ENCODE results near the gene NRCAM. TPM values are rescaled to one million over a fixed set of nuclear protein-coding genes. Genes with fewer than 3 reads are reported as not detected.

Gene NRCAM
- total RNA-seq, 1 experiment from 2014 or later = 2.4 TPM

DNA sequence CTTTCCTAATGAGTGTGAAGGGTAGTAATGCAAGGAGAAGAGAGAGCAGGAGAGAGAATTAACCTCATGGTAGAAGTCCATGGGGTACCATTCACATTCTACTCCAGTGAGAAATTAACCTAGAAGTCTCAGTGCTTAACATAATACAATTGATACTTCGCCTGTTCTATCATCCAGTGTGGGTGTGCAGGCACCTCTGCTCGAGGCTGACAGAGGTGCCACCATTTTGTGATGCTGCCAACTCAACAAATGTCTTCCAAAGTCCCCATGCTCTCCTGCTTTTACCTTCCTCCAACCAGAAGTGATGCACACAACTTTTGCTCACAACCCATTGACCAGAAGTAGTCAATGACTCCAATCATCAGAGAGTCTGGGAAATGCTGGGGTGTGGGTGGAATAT is 207.8 kb downstream of the NRCAM start:
- no peak for DNase-seq (ENCODE audit: low spot score)

DNA sequence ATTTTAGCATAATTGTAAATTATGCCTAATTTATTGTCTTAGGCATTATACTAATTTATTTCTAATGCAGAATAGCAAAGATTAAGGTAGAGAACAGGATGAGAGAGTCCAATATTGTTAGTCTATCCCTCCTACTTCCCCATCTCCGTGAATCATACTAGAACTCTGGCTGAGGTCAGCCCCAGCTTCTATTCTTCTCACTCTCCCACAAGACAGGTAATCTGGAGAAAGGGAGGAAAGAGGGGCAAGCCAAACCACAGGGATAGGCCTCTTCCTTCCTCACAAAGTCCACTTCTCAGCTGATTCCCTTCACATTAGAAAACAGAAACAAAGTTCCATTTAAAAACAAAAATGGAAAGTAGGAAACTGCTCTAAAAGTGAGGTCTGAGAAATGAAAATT is 208.6 kb downstream of the NRCAM start:
- no peak for DNase-seq (ENCODE audit: low spot score)

DNA sequence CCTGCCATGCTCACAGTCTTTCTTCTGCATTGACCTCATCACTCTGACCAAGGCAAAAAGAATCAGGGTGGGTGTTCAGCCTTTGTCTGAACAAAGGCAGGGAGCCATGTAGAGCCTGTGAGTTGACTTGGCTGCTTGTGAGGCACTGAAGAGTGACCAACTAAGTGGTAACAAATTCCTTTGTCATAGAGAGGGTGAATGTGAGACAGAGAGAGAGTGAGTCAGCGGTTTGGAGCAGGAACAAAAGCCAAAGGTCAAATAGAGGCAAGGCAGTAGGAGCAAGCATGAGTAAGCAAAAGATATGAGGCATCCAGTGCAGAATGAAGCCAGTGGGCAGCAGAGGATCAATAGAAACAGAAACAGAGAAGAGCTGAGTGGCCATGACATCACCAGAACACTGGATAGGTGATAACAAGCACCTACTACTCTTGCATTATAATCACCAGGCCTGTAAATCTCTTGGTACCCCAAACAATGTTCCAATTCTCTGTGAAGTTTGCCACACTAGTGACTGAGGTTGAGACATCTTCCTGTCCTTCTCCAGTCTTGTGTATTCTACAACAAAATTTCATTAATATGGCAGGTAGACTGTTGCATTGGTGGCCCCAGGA is 209.9 kb downstream of the NRCAM start:
- peak; percentile 84 for DNase-seq (ENCODE audit: low spot score)

DNA sequence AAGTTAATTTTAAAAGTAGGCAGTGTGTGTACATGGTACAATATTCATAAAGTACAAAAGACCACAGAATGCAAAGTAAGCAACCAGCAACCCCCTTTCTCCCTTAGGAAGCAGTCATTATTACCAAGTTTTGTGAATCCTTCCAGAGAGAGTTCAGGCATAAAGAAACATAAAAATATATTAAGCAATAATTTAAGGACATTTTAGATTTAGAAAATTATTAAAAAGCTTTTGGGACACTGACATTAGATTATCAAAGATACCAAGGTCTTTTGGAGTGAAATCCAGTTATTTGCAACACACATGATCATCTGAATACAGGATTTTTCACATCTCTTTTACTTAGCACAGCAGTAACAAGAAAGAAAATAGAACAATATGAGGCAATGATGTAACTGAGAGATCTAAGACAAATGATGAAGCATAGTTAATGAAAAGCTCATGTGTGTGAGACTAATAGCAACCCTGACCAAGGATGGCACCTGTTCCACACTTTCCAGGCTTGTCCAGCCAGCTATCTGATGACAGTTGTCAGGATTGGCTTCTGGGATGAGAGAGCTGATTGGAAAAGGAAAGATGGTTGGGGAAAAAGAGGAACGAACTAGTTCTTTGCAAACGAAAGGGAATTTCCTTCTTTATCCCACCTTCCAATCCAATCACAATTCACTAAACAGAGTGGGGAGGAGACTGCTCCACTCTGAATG is 210.6 kb downstream of the NRCAM start:
- no peak for DNase-seq (ENCODE audit: low spot score)

DNA sequence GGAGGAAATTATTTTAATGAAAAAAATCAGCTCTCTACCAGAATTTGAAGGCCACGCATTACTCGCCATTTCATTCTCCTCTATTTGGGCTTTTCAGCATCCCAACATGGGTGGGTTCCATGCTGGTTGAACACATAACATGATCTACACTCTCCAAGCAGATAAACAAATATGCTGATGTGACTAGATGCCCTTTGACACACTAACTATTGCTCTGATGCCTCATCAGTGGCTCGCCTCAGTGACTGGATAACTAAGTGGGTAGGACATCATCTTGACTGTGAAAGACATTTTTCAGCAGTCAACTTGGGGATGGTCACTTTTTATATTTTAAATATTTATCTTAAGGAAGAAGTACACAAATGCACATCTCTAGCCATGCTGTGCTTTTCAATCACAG is 212.1 kb downstream of the NRCAM start:
- no peak for DNase-seq (ENCODE audit: low spot score)

DNA sequence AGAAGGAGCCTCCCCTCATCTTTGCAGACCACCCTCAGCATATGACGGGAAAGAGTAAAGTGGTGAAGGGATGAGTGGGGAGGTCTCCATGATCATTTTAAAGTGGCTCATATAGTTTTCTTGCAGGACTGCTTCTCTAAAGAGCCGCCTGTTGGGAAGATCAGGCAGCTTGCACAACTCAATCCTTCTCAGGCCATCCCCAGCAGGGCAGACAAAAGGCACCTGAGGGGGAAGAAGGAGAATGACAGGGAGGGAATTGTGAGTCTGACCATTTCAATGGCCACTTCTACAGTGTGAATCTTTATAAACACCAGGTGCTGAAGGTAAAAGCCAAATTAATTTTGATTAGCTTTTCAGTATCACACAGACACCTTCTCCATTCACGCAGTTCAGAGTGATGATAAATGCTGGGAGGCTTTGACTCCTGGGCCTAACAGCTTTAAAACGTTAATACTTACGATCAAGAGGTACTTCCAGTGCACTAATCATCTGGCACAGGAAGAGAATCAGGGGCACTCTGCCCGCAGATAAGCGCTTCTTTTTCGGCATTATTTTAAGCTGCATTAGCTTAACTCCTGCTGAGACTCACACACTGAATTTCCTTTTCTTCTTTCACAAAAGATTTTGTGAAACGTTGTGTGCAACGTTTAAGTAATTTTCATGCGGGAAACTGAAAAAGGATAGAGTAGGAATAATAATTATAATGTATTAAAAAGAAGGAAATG is 216.6 kb downstream of the NRCAM start:
- DNase-seq (ENCODE audit: low spot score) = no peak

DNA sequence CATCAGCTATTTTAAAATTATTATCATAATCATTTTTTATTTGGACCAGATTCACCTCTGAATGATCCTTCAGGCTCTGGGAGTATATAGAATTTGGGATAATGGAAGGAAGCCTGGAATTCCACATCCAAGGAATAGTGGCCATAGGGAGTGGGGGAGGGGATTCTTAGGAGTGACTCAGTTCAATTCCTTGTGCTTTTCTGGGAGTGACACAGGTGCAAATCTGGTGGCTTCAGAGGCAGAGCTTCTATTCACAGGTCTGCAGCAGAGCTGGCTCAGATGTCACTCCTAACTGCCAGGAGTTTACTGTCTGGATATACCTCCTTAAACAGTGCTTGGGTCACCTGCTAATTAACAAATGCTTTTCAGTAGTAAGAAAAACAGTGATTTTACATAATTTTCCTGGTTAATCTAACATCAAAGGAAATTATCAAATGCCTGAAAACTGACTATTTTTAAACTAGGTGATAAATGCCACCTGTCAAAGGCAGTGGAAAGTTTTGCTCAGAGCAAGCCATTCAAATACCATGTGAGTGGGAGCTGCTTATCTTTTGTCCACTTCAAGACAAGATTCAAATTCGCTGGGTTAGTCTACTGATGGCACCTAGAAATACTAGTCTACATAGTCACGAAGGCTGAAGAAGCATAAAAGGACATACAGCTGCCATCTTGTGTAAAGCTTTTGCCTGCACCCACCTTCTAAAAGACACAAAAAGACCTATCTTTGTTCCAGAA is 219.4 kb downstream of the NRCAM start:
- no peak for DNase-seq (ENCODE audit: low spot score)

DNA sequence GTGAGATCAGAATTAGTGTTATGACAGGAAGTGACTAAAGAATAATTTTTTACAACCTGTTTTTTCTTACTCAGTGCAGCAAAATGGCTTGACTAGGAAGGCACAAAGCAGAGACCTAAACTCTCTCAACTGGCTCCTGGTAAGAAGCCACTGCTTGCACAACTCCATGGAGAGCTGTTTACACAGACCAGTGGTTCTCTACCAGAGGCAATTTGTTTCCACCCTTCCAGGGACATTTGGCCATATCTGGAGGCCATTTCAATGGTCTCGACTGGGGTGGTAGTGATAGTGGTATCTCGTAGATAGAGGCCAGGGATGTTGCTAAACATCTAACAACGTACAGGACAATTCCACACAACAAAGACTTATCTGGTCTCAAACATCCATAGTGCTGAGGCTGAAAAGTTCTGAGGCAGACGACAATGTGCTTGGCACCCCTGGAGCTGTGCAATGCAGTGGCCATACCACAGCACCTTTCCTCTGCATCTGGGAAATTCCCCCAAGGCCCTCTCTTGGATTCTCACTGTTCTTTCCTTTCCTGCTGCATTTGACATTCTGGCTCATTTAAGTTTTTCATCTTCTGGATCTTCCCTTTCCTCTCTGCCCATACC is 220.7 kb downstream of the NRCAM start:
- DNase-seq (ENCODE audit: low spot score) = no peak

DNA sequence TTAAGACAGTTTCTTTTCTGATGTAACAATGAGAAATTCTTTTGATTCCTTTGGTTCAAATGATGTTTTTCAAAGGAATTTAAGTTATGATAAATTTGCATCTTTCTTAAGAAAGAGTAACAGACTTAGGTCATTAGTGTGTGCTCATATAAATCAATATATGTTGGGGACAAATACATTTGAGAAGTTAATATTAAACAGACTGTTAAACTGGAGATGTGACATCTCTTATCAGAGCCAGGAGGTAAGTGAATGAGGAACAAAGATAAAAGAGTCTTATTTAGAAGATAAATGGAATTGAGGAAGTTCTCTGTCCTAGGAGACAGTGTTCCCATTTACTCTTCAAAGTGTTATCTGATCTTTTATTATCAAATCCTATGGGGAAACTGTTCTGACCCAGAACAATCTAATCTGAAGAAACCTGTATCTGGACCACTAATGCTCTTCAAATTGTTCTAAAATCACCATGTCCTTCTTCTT is 221.2 kb downstream of the NRCAM start:
- no peak for DNase-seq (ENCODE audit: low spot score)

DNA sequence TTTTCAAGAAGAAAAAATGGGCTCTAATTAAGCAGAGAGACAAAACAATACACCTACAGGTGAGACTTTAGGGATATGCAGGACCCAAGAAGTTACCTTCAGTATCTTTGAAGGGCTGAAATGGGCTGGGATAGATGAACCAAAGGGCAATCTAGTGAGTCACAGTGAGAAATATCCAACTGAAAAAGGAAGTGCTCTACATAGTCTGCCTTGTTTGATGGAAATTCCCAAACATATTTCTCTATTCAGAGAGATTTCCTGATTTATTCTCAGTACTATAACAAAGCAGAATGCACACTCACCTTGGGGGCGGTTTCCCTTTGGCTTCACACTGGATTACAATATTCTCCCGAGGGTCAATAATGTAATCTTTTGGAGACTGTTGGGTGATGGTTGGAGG is 222.0 kb downstream of the NRCAM start:
- no peak for DNase-seq (ENCODE audit: low spot score)

DNA sequence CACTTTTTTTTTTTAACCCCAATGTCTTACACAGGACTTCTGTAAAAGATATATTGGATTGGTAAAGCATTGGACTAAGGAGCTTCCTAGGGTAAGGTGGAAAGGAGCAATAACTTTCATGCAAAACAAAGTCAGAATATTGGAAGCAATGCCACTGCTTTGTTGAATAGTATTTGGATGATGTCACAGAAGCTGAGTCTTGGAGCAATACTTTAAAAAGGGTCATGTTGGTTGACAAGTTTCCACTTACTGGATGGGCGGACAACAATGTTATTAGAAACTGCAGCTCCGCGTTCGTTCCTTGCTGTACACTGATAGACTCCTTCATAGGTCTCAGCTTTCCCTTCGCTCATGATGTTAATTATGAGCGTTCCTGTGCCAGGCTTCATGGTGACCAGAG is 224.2 kb downstream of the NRCAM start:
- no peak for DNase-seq (ENCODE audit: low spot score)

DNA sequence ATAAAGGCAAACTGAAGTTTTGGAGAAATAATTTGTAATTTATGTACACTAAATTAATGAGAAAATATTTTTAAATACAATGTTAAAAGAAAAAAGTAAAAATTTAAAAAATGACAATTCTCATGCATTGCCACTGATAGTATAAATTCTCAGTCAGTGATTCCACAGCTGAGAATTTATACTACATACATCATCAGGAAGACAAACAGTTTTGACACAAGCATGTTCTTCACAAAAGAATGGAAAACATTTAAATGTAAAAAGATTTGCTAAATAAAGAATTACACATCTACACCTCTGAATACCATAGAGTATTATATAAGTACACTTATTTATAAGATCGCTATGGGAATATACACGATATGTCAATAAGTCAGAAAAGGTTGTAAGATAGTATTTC is 225.0 kb downstream of the NRCAM start:
- no peak for DNase-seq (ENCODE audit: low spot score)

DNA sequence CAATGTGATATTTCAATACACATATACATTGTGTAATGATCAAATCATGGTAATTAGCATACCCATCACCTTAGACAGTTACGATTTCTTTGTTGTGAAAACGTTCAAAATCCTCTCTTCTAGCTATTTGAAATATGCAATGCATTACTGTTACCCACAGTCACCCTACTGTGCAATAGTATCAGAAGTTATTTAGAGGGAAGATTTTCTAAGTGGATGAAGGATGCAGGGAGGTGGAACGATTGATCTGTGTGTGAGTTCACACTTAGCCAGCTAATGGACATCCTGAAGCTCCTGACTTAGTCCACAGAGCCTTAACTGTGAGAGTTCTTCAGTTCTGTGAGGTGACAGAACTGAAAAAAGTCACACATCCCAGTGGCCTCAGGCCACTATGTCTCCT is 228.9 kb downstream of the NRCAM start:
- DNase-seq (ENCODE audit: low spot score) = no peak

DNA sequence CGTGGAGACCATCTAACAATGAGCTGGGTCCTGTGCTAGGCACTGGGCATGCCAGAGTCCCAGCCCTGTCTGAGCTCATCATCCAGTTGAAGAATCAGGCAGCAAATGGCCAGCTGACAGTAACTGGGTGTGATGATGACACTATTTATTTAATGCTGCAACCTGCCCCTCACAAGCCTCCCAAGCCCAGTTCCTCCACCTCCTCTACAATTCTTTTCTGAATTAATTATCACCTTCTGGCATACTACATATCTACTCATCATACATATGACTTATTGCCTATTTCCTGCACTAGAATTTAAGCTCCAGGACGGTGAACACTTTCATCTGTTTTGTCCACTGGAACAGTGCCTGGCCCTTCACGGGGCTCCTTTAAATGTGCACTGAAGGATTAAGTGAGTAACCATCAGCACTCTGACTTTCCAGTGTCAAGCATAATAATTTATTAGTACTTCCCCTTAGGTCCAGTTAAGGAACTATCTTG is 229.4 kb downstream of the NRCAM start:
- no peak for DNase-seq (ENCODE audit: low spot score)

DNA sequence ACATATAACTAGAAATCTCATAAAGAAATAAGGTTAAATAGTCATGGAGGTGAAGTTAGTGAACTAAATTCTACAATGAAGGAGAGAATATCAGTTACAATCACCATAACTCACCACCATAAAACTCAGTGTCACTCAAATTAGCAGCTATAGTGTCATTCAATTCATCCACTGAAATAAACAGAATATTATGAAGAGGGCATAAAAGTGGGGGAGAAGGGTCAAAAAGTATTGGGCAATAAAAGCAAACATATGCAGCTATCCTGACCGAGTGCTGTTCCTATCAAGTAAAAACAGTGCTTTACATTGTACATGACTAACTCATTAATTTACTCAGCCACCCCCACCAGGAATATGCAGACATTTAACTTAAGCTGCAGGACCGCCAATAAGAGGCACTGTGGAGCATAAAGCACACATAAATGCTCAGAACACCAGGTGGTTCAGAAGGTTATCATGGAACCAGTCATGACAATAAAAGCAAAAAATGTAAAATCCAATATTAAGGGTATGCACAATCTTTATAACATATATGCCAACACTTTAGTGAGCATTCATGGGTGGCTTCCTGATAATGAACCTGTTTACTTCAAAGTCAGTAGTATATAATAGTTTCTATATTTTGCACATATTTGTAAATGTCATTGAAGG is 230.6 kb downstream of the NRCAM start:
- DNase-seq (ENCODE audit: low spot score) = no peak

DNA sequence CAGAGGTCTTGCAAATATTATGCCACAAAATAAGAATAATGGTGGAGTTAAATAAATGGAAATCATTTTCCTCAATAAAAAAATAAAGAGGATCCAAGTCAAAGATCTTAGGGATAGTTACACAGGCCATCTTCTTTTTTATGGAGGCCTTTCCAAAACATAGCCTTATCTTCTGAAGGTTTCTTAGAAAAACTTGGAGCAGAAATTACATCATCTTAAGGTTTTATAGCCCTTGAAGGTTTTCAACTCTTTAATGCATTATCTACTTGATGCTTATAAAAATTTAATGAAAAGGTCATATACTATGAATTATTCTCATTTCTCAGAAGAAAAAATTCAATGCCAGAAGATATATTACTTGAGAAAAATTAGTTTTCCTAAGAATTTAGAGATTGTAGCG is 231.8 kb downstream of the NRCAM start:
- DNase-seq (ENCODE audit: low spot score) = no peak

DNA sequence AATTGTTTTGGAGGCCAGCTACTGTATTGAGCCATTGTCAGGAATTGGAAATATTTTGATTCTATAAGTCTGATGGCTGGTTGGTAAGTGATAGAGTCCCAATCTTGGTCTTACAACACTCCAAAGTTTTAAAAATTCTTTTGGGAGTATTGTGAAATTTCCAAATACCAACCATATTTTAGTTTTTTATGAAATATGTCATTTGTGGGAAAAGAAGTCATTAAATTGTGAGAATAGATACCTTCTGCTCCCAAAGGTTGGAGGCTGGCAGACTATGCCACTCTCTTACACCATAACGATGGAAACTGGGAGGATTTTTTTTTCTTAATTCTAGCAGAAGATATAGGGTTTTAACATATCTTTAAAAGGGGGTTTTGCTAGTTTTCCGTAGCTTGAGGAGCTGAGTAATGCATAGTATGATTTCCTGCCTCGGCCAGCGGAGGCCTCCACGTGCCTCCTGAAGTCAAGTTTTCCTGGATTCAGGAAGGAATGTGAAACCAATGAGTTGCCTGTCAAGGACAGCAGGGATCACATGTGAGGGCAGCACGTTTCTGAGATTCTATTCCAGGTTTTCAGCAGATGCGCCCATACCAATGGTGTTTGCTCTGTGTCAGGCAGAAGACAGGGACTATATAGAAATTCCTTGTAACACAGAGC is 233.9 kb downstream of the NRCAM start:
- no peak for DNase-seq (ENCODE audit: low spot score)

DNA sequence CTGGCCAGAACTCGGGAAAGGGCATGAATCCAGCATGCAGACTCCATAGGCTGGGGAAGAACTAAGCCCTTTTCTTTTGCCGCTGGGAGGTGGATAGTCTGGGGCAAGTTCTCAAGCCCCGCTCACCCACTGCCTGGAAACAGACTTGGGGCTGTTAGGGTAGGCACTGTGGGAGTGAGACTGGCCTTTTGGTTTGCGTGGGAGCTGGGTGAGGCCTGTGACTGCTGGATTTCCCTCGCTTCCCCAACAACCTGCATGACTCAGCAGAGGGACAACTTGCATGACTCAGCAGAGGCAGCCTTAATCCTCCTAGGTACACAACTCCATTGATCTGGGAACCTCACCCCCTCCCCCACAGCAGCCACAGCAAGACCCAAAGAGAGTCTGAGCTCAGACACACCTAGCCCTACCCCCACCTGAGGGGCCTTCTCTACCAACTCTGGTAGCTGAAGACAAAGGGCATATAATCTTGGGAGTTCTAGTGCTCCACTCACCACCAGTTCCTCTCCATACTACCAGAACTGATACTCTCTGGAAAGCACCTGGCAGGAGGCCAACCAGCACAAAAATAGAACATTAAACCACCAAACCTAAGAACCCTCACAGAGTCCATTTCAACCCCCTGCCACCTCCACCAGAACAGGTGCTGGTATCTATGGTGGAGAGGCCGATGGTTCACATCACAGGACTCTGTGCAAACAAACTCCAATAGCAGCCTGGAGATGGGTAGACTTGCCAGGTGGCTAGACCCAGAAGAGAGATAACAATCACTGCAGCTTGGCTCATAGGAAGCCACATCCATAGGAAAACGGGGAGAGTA is 244.6 kb downstream of the NRCAM start:
- DNase-seq (ENCODE audit: low spot score) = peak; percentile 72

DNA sequence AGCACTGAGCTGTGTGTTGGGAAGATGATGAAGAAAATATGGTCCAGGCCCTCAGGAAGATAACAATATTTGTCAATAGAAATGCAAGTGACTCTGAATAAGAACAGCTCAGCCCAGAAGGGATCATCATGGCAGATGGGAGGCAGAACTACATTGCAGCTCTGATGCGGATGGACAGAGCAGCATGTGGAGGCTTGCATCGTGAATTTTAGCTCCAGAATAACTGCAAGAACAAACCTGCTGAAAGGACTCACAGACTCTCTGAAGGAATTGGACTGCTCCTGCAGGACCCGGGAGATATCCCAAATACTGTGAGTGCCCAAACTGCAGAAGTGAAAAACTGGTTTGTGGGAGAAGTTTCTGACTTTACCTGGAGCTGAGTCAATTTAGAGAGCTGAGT is 245.4 kb downstream of the NRCAM start:
- no peak for DNase-seq (ENCODE audit: low spot score)

DNA sequence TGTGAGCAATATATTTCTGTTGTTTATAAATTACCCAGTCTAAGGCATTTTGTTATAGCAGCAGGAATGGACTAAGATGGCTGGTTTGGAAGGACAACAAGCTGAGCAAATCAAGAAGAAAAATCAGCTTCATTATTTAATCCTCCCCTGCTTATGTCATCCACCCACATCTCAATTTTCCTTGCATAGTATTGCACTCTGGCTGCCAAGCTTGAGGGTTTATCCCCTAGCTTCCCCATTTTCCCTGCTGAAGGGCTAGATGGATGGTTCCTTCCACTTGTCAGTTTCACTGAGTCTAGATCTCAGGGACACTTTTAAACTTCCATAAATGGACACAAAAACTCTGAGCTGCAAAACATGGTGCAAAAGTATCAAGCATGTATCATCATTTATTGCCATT is 250.9 kb downstream of the NRCAM start:
- no peak for DNase-seq (ENCODE audit: low spot score)
